HG03039 (cell line): ENCODE results near the gene TNXB.
"Not testable (repeated sequence)": the region's sequence is repeated elsewhere in the genome, so short reads cannot be mapped to it uniquely, and the experiment has no call there.

Source experiments
- ATAC-seq: cut with Tn5 transposase; IDR thresholded peaks from one replicate; pipeline ENCODE4 v1.9.1; 2021; ENCODE audit warnings: mild to moderate bottlenecking, moderate library complexity; ENCODE audit not compliant: unreplicated experiment

Gene TNXB

DNA sequence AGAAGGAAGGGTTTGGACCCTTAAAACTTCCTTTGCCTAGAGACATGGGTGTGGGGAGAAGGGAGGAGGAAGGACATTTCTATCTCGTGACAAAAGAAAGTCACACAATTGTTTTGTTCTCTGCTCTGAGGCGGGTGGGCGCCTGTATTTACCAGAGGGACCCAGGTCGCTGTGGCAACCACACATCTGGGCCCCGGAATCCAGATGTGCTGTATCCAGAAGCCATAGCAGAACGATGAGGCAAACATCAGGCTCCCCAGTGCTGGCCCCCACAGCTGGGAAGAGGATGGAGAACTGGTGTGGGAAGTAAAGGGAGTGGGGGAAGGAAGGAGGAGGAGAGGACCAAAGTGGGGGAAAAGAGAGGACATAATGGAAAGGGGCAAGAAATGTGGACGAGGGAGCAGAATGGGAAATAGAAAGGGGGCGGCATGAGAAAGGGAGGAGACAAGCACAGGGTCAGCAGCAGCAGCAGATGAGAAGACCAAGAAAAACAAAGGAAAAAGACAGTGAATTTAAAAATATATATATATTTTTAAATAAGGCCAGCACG is 3.4 kb upstream of the TNXB start:
- ATAC-seq, result no peak

DNA sequence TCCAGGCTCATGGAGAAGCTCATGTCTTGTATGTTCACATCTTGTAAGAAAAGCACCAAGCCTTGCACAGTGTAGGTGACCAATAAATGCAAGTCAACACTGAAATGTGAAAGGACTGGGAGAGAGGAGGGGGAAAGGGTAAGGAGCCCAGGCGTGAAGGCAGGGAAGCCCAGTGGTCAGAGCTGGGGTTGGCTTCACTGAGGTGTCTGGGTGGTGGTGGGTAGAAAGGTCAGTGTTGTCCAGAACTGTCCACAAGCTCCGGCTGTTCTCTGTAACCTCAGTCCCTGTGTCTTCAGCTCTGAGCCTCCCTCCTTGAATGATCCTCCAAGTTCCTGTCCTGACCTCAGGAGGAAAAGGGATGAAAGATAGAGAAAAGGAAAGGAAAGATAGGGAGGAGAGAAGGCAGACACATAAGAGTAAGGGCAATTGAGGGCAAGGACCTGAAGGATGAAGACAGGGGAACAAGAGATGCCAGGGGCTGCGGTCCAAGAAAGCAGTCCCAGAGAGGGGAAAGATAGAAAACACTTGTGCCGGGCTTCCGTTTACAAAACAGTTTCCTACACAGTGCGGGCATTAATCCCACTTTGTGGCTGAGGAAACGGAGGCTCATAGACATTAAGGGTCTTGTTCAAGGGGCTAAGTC is 2.4 kb upstream of the TNXB start:
- no peak for ATAC-seq

DNA sequence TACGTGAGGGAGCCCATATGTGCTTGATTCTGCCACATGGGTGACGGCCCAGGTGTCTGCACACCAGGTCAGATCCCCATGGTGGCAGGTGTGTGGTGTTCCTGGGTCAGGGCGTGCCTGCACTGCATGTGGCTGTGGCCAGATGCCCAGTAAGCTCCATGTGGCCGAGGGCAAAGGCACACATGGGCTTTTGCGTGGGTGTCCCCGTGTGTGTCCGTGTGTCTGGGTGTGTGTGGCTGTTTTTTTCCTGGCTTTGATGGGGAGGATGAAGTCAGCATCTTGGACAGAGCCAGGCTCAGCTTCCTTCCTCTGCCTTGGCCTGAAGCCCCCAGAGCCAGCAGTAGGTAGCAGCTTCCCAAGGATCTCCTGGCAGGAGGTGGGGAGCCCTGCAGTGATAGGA is 1.5 kb upstream of the TNXB start:
- ATAC-seq, result no peak

DNA sequence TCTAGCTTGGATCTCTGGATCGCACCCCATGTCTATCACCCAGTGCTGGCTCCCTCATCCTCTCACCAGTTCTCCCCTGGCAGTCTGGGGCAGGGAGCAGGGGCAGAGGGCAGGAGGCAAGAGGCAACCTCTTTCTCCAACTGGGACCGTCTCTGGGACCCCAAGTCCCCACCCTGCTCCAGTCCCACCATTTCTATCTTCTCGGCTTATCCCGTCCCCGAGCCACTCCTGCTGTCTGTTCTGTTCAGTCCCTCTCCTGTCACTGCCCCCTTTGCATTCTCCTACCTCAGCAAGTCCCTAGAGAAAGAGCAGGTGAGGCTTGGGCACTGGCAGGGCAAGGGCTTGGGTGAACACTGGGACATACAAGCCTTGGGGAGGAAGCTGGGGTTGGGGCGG is 625 bp upstream of the TNXB start:
- ATAC-seq, result no peak

DNA sequence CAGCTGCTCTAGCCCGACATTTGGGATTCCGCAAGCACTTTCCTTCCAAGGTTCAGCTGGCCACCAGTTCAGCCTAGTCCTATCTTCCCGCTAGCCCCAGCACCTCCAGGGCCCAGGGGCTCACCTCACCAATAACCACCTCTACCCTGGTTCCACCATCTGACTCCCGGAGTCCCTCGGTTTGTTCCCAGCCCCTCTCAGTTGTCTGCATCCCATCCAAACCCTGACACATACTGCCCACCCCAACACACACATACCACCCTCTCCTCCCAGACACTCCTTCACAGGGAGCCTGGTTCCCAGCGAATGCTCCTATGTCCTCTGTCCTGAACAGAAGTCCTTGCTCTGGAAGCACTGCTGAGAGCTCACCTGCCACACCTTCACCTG is 418 bp downstream of the TNXB start:
- no peak for ATAC-seq

DNA sequence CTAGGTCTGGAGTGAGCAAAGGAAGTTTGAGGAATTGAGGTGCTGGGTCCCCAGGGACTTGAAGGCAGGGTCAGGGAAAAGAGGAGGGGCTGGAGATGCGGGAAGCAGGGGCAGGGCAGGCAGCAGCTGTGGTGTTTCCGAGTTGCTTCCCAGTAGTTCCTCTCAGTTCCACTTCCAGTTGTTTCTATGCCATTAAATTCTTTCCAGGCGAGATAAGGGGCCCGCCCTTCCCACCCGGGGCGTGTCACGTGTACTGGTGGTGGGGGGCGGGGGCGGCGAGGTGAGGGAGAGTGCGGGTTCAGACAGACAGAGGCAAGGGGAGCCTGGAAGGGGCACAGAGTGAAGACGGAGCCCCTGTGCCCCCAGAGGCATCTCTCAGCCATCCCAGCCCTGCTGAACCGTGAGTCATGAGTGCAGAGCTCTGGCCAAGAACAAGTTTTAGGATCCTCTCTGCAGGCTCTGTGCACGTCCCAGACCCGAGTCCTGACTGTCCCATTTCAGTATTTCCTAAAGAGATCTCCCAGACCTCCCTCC is 977 bp downstream of the TNXB start:
- ATAC-seq, result no peak

DNA sequence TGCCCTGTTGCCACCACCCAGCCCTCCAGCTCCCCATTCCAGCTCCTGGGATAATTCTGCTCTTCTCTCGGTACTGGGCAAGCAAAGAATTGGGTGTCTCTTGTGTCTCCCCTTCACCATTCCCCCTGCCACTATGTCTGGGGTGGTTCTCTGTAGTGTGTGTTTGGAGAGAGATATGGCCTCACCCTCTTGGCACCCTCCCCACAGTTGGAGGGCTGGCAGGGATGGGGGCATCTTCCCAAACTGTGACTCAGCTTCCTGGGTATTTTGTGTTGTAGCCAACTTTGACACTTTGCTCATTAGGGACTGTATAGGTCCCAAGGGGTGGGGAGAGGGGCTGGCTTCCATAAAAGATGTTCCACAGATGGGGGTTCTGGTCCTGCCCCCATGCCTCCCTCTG is 1.7 kb downstream of the TNXB start:
- ATAC-seq, result no peak

DNA sequence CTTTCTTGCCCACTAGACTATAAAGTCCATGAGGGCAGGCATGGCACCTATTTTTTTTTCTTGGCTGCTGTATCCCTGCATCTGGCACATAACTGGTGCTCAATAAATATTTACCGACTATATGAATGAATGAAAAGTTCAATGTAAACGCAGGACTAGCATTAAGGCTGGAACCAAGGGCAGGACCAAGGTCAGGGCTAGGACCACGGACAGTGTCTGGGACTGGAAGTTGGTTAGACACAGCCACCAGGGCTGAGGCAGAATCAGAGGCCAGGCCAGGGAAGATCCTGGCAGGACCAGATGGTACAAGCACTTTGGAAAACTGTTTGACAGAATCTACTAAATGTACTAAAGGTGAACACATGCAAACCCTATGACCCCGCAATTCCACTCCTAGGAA is 3.7 kb downstream of the TNXB start:
- no peak for ATAC-seq

DNA sequence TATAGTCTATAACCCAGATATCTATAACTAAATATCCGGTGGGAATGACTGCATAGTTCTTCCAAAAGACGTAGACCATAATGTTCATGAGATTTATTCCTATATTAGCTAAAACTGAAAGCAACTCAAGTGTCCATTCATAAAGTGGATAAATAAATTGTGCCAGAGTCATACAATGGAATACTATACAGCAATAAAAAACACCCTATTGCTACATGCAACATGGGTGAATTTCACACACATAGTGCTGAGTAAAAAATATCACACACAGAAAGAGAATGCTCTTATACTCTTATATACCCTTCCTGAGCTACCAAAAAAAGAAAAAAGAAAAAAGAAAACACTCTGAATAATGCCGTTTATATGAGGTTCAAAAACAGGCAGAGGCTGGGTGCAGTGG is 6.9 kb downstream of the TNXB start:
- ATAC-seq, result no peak

DNA sequence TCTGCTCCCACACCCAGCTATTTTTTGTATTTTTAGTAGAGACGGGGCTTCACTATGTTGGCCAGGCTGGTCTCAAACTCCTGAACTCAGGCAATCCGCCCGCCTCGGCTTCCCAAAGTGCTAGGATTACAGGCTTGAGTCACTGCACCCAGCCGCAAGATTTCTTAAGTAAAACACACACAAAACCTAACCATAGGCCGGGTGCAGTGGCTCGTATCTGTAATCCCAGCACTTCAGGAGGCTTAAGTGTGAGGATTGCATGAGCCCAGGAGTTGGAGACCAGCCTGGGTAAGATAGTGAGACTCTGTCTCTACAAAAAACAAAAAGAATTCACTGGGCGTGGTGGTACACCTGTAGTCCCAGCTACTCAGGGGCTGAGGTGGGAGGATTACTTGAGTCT is 8.9 kb downstream of the TNXB start:
- not testable (repeated sequence) for ATAC-seq

DNA sequence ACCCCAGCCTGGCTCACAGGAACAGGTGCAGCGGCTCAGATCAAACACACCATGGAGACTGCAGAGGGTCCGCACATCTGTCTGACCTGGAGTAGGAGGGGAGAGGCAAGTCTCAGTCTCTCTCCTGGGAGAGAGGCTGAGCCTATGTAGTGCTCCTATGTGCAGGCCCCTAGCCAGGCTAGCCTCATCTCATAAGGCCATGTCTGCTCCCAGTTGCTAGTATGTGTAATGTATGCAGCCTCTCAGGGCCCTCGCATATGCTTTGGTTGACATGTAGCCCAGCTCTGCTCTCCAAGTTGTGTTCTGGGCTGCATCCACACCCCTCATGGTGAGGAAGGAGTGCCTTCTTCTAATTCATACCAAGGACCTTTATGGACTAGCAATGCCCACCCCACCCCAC is 11.8 kb downstream of the TNXB start:
- no peak for ATAC-seq

DNA sequence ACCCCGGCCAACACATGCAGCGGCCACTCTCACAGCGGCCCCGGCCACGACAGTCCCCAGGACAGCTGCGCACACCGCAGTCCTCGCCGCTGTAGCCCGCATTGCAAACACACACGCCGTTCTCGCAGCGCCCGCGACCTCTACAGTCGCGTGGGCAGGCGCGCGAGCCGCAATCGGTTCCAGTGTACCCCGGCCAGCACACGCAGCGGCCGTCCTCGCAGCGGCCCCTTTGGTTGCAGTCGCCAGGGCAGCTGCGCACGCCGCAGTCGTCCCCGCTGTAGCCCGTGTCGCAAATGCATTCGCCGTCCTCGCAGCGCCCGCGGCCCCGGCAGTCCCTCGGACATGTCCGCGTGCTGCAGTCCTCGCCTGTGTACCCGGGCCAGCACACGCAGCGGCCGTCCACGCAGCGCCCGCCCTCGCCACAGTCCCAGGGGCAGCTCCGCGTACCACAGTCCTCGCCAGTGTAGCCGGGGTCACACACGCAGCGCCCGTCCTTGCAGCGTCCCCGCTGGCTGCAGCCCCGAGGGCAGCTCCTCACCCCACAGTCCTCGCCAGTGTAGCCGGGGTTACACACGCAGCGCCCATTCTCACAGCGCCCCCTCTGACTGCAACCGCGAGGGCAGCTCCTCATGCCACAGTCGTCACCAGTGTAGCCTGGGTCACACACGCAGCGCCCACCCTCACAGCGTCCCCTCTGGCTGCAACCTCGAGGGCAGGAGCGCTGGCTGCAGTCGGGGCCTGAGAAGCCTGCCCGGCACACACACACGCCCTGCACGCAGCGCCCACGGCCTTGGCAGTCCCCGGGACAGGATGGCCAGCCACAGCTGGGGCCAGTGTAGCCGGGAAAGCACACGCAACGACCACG is 12.5 kb downstream of the TNXB start:
- no peak for ATAC-seq

DNA sequence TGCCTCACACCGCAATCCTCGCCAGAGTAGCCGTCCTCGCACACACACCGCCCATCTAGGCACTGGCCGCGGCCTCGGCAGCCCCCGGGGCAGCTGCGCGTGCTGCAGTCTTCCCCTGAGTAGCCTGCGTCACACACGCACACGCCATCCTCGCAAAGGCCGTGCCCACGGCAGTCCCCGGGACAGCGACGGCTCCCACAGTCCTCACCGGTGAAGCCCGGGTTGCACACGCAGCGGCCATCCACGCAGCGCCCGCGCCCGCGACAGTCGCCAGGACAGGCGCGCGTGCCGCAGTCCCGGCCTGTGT is 13.1 kb downstream of the TNXB start:
- ATAC-seq, result no peak

DNA sequence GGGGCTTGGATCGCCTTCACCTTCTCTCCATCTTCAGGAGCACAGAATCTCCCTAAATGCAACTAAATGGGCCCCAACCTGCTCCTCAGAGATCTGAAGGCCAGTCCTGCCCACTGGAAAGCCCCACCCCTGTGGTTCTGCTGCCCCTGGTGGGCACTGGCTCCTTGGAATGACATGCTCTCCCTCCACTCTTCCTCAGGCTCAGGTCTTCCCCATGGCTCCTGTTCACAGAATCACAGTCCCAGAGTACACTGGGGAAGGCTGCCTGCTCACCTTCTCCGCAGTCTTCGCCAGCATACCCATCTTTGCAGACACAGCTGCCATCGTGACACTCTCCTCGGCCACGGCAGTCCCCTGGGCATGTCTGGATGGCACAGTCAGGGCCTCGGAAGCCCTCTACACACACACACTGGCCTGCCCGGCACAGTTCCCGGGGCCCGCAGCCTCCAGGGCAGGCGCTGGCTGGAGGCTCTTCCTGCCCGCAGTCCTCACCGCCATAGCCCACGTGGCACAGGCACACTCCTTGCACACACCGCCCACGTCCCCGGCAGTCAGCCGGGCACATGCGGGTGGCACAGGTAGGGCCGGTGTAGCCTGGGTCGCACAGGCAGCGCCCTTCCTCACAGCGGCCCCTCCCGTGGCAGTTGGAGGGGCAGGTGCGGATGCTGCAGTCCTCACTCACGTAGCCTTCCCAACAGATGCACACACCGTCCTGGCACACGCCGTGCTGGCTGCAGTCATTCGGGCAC is 13.6 kb downstream of the TNXB start:
- no peak for ATAC-seq

DNA sequence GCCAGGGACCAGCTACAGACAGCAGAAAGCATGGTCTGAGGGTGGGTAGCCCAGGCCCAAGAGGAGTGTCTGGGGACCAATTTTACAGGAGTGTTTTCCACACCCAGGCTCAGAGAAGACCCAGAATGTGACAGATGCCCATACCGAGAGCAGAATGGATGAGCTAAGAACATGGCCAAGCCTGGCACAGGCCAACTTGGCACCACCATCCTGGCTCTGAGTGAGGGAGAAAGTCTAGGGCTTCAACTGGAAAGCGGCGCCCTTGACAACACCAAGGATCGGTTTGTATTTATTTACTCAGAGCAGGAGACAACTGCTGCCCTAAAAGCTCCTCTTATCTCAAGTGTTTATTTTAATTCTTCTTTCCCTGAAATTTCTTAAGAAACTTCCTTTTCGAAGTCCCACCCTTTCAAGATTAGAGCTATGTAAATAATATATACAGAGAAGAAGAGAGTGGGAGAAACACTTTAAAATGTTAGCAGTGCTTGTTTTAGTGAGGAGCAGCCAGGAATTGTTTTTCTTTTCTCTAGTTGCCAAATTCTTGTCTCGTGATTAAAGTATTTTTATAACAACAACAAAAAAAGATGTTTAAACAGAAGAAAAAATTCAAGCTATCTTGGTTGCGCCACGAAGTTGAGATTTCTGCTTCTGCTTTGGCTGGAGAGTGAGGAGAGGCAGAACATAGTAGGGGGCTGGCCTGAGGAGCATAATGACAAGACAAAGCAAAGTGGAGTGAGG is 16.2 kb downstream of the TNXB start:
- no peak for ATAC-seq

DNA sequence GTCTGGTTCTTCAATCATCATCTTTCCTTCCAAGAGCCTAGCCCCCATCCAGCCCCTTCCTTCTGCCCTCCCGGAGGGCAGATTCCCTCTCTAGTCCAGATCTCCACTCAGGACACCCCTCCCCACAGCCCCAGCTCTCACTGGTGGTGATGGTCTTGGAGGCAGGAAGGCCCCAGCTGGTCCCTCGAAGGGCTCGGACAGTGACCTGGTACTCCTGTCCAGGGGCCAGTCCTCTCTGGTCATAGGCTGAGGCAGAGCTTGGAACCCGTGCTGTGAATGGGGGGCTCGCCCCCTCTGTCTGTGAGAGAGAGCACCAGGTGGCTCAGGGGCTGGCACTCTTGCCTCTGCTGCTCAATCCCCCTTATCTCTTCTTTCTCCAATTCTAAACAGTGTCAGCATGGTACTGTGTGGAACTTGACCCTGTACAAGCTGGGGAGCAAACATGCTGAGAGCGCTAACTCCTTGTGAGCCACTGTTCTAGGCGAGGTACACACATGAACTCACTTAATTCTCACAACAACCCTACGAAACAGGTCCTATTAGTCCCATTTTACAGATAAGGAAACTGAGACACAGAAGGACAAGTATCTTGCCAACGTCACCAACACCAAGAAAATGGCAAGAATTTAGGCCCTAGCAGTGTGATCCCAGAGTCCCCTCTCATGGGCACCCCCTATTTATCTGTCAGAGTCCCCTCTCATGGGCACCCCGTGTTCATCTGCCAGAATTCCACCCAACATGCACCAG is 19.9 kb downstream of the TNXB start:
- ATAC-seq, result no peak

DNA sequence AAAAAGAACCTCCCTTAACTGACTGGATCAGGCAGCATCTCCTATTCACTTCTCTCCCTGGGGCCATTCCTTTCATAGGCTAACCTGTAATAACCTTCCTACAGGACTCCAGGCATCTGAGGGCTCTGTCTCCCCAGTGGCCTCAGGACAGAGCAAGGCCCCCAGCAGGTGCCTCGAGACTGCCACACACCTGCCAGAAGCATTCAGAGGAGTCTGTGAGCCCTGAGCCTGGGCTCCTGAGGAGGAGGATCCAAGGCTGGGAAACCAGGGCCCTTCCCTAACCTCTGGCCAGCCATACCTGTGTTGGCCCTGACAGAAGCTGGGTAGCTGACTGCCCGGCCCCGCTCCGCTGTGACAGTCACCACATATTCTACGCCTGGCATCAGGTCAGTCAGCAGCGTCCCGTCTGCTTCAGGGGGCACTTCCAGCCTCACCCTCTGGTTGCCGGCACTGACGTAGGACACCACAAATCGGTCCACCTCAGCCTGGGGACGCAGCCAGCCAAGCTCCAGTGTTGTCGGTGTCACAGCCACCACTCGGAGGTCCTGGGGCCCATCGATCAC is 20.6 kb downstream of the TNXB start:
- no peak for ATAC-seq

DNA sequence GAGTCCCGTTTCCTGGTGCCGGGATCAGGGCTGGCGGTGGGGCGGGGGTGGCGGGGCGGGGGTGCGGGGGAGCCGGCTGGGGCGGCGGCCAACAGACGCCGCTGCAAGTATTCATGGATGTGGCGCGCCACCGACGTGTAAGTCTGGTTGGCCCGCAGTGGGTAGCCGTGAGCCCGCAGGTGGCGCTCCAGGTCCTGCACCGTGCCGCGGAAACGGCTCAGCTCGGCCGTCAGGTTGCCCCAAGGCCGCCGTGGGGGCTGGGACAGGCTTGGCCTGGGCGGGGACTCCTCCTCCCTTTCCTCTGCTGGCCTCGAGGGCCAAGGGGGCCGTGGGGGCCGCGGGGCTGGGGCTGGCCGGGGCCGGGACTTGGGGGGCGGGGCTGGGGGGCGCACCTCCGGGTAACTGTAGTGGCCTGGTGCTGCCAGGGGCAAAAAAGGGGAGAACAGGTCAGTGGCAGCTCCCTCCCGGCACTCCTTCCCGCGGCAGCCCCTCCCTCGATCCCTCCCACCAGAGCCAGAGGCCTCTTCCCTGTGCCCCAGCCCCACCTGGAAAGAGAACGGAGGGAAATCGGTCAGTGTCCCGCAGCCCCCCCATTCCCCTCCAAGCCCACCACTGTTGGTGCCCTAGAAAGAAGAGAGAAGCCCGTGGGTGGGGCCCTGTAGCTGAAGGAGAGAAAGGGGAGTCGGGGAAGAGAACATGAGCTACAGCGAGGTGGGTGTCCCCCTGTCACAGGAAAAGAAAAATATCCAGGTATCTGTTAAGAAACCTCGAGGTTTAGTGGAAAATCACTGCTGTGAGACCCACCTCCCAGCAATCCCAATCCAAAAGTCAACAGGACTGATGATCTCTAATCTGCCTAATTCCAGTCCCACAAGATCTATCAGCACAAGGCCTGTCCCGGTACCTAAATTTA is 21.3 kb downstream of the TNXB start:
- ATAC-seq, result no peak
